HPDE6-E6E7 (cell line): Measurements from ENCODE around the gene MLPH.

Experiments used
- DNase-seq: peaks from one replicate; pipeline ENCODE4 v3.0.0; 2011; ENCODE audit warnings: missing footprints; ENCODE audit errors: extremely low spot score

MLPH gene

DNA sequence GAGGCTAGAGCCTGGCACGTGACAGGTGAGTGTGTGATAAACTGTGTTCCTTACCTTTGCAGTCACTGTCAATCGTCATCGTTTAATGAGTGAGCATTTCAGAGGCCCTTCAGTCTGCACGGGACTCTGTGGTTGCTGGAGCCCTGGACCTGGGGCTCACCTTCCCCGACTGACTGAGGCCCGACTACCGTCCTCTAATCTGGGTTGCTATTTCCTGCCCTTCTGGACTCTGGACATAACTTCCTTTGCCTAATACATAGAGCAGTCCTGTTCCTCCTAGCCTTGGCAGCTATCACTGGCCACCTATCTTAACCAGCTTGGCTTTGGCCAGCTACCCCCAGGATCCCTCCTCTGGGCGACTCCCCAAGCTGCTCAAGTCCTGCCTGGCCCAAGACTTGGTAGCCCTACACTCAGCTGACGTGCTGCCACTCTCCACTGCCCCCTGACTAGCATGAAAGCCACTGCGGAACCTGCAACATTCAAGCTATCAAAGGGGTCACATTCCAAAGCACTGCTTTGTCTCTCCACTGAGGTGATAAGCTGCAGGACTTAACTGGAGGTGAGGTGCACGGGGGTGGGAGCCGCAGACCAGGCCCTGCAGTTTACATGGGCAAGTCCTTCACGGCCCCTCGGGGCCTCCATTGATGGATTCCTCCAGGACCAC lies 114.5 kb downstream of the MLPH start:
- no peak for DNase-seq

DNA sequence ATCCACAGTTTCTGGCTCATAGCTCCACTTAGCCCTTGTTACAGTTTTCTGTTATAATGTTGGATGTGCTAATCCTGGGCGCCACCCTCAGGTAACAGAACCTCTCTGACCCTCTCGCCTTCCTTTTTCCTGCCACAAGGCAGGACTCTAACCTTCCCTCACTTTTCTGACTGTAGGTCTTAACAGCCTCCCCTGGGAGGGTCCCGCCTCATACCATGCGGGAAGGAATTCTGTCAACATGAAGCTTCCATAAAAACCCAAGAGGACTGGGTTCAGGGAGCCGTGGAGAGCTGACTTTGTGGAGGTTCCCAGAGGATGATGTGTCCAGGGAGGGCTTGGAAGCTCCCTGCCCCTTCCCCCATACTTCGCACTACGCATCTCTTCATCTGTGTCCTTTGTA lies 115.4 kb downstream of the MLPH start:
- DNase-seq = no peak

DNA sequence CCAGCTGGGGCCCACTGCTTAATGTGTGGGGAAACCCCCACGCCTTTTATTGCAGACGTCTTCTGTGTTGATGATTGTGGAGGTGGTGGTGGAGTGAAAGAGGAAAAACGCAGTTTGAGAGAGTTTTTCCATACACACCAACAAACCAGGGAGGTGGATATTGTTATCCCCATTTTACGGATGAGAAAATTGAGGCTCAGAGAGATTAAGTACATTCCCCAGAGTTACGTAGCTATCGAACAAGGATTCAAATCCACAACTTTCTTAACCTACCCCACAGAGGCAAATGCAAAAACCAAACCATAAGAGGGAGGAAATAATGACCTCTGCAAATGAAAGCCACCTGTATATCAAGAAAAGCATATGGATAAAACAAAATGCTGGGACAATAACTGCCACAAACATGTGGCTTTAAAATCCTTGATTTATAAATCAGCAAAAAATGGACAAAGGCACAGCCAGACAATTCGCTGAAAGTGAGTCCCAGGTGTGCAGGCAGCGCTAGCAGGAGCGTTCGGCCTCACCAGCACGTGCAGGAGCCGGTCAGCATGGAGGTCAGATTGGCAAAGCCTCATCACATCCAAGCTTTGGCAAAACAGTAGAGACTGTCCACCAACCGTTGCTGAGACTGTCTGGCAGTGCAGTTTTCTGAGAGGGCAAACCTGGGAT lies 116.1 kb downstream of the MLPH start:
- no peak for DNase-seq

DNA sequence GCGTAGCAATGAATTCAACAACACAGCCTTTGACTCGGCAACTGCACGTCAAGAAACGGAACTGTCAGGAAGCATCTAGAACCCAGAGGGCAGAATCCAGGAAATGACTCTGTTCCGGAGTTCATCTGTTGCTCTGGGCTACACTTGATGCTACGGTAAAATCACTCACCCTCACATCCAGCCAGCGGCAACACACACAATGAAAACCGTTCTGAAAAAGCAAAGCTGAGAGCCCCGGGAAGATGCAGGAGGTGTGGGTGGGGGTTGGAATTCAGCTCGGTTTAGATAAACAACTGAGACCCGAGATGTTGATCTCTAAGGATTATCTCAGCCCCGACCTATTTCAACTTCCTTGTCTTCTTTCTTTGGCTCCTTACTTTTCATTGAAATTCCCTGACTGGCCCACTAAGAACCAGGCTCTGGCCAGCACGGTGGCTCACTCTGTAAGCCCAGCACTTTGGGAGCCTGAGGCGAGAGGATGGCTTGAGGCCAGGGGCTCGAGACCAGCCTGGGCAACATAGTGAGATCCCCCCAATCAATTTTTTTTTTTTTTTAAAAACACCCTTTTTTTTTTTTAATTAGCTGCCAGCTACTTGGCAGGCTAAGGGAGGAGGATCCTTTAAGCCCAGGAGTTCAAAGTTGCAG lies 116.8 kb downstream of the MLPH start:
- no peak for DNase-seq

DNA sequence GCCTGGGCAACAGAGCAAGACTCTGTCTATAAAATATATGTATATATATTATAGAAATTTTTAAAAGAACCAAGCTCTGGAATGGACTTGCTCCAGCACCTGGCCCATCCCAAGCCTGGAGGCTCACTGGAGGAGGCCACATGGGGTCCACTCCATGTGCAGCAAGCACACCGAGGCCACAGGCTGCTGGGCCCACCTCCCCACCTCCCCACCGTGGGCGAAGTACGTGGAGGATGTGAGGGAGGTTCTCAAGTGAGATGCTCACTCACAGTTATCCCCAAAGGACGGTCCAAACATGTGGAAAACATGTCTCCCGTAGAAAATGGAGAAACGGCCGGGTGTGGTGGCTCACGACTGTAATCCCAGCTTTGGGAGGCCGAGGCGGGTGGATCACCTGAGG lies 117.3 kb downstream of the MLPH start:
- no peak for DNase-seq
